GM23338 (cell line): ENCODE data around the gene CRYL1. TPM values are rescaled to one million over a fixed set of nuclear protein-coding genes. Genes with fewer than 3 reads are reported as not detected.

Source experiments
- ATAC-seq: fragments of 200-7000 bp; cut with Tn5 transposase; 3 replicates; pipeline ENCODE4 v1.9.1; 2020
- DNase-seq: peaks from one replicate; pipeline ENCODE4 v3.0.0-alpha.2; 2015; ENCODE audit warnings: low spot score
- H2AFZ ChIP-seq: fragments of 200-600 bp; sonication (generic); 2 replicates; pipeline ENCODE4 v1.8.0; 2016; ENCODE audit warnings: antibody characterized with exemption, mild to moderate bottlenecking, moderate library complexity
- H3F3A ChIP-seq: fragments of 200-600 bp; sonication (generic); replicated peaks from 2 replicates; pipeline ENCODE4 v1.8.0; 2017; ENCODE audit warnings: antibody characterized with exemption, mixed run types, low read depth
- H3K27ac ChIP-seq: fragments of 200-600 bp; sonication (generic); 2 replicates; pipeline ENCODE4 v1.6.1; 2016; ENCODE audit warnings: low read depth
- H3K27me3 ChIP-seq: fragments of 200-600 bp; sonication (generic); 2 replicates; pipeline ENCODE4 v1.8.0; 2016; ENCODE audit warnings: mild to moderate bottlenecking, mixed run types, moderate library complexity; ENCODE audit not compliant: insufficient read depth
- H3K36me3 ChIP-seq: fragments of 200-600 bp; sonication (generic); 2 replicates; pipeline ENCODE4 v1.8.0; 2016; ENCODE audit warnings: mild to moderate bottlenecking; ENCODE audit not compliant: insufficient read depth
- H3K4me1 ChIP-seq: fragments of 200-600 bp; sonication (generic); 2 replicates; pipeline ENCODE4 v1.8.0; 2016; ENCODE audit warnings: mild to moderate bottlenecking, moderate library complexity; ENCODE audit not compliant: insufficient read depth
- H3K4me2 ChIP-seq: fragments of 200-600 bp; sonication (generic); 2 replicates; pipeline ENCODE4 v1.7.1; 2017; ENCODE audit warnings: mixed run types
- H3K4me3 ChIP-seq: fragments of 200-600 bp; sonication (generic); 2 replicates; pipeline ENCODE4 v1.6.1; 2016; ENCODE audit warnings: mixed run types
- H3K79me2 ChIP-seq: fragments of 200-600 bp; sonication (generic); replicated peaks from 2 replicates; pipeline ENCODE4 v1.8.0; 2017; ENCODE audit warnings: mild to moderate bottlenecking; ENCODE audit not compliant: insufficient read depth
- H3K9me2 ChIP-seq: fragments of 200-600 bp; sonication (generic); 2 replicates; pipeline ENCODE4 v1.8.0; 2017; ENCODE audit not compliant: insufficient read depth
- H4K20me1 ChIP-seq: fragments of 200-600 bp; sonication (generic); replicated peaks from 2 replicates; pipeline ENCODE4 v1.8.0; 2017; ENCODE audit warnings: mild to moderate bottlenecking; ENCODE audit not compliant: insufficient read depth
- H3K27ac Mint-ChIP-seq: 2 replicates; pipeline ENCODE4 v1.8.0; 2020; ENCODE audit warnings: inconsistent platforms, mild to moderate bottlenecking, moderate library complexity, mixed read lengths
- H3K27me3 Mint-ChIP-seq: 3 replicates; pipeline ENCODE4 v1.8.0; 2022; ENCODE audit warnings: low read depth, mild to moderate bottlenecking, moderate library complexity, mixed read lengths, inconsistent platforms; ENCODE audit not compliant: insufficient read depth, poor library complexity
- H3K36me3 Mint-ChIP-seq: 3 replicates; pipeline ENCODE4 v1.8.0; 2021; ENCODE audit warnings: low read depth, mild to moderate bottlenecking, inconsistent platforms, moderate library complexity, mixed read lengths
- H3K4me1 Mint-ChIP-seq: 3 replicates; pipeline ENCODE4 v1.8.0; 2020; ENCODE audit warnings: mild to moderate bottlenecking, inconsistent platforms, mixed read lengths
- H3K4me3 Mint-ChIP-seq: 3 replicates; pipeline ENCODE4 v1.8.0; 2021; ENCODE audit warnings: moderate library complexity, mild to moderate bottlenecking, inconsistent platforms, mixed read lengths
- H3K9me3 Mint-ChIP-seq: 3 replicates; pipeline ENCODE4 v1.8.0; 2020; ENCODE audit warnings: moderate library complexity, mild to moderate bottlenecking, inconsistent platforms, mixed read lengths
- CREB1 ChIP-seq: fragments of 250-450 bp; sonication (Bioruptor Pico); IDR thresholded peaks from 2 replicates; pipeline ENCODE4 v1.5.0; 2020; ENCODE audit warnings: low read depth, mild to moderate bottlenecking, moderate library complexity
- CTCF ChIP-seq, 2 experiments: fragments of 200-600 bp in 1 of 2; sonication (generic) in 1 of 2; conservative IDR thresholded peaks; 2 replicates each; pipeline versions ENCODE4 v1.5.1 to v1.6.1; 2016 to 2017; ENCODE audit warnings: antibody characterized with exemption in 2 of 2, low read depth in 2 of 2, mild to moderate bottlenecking in 2 of 2, moderate library complexity in 1 of 2
- EZH2 ChIP-seq: fragments of 200-600 bp; sonication (generic); IDR thresholded peaks from one replicate; pipeline ENCODE4 v1.8.0; 2017; ENCODE audit warnings: antibody characterized with exemption, mild to moderate bottlenecking, low read depth; ENCODE audit not compliant: unreplicated experiment
- JUNB ChIP-seq: IDR thresholded peaks from one replicate; pipeline ENCODE4 v1.6.1; 2016; ENCODE audit warnings: antibody characterized with exemption; ENCODE audit not compliant: unreplicated experiment
- NANOG ChIP-seq: IDR thresholded peaks from 2 replicates; pipeline ENCODE4 v1.6.1; 2016; ENCODE audit warnings: antibody characterized with exemption, borderline replicate concordance
- POLR2AphosphoS5 ChIP-seq: IDR thresholded peaks from 2 replicates; pipeline ENCODE4 v1.6.1; 2016; ENCODE audit warnings: antibody characterized with exemption, low read depth
- STAT1 ChIP-seq: IDR thresholded peaks from one replicate; pipeline ENCODE4 v1.6.1; 2016; ENCODE audit warnings: antibody characterized with exemption; ENCODE audit not compliant: unreplicated experiment
- ZNF114 ChIP-seq: fragments of 250-450 bp; sonication (Bioruptor Pico); IDR thresholded peaks from 2 replicates; pipeline ENCODE4 v1.5.0; 2020; ENCODE audit warnings: mild to moderate bottlenecking, moderate library complexity
- ZNF462 ChIP-seq: fragments of 250-450 bp; sonication (Bioruptor Pico); IDR thresholded peaks from 2 replicates; pipeline ENCODE4 v1.5.0; 2020; ENCODE audit warnings: mild to moderate bottlenecking, moderate library complexity
- polyA plus RNA-seq: library from polyadenylated mRNA; unstranded; fragments of >200 nt; fragmentation: Nextera tagmentation; extraction: Ambion mirVana; gene quantifications from 2 replicates; pipeline ENCODE4 v1.2.1, GENCODE V29; 2016
- total RNA-seq: library from RNA; depleted of rRNA; stranded (reverse); fragments of >200 nt; shearing (Covaris generic); gene quantifications from 2 replicates; pipeline ENCODE4 v1.2.3, GENCODE V29; 2014
- TF ChIP-seq, protein P1 (sequence below): IDR thresholded peaks from 2 replicates; pipeline ENCODE4 v1.6.1; 2016; ENCODE audit warnings: antibody characterized with exemption
- TF ChIP-seq, protein P2 (sequence below): IDR thresholded peaks from one replicate; pipeline ENCODE4 v1.6.1; 2018; ENCODE audit warnings: antibody characterized with exemption; ENCODE audit not compliant: unreplicated experiment

Gene CRYL1
- total and polyA plus RNA-seq, 2 experiments from 2014 or later = 2.2 to 2.6 TPM

DNA sequence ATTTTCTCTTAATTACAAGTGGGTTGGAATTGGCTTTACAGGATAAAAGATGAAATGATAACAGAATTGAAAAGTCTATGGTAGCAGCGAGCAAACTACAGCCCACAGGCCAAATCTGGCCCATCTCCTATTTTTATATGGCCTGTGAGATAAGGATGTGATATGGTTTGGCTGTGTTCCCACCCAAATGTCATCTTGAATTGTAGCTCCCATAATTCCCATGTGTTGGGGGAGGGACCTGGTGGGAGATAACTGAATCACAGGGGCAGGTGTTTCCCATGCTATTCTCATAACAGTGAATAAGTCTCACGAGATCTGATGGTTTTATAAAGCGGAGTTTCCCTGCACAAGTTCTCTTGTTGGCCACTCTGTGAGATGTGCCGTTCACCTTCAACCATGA is 19.0 kb downstream of the CRYL1 start:
- Histone ChIP-seq H2AFZ (no peak overlapping the region), H3K4me1 (no peaks in the 10 kb centered on the region; the same call in 1 of the 2 replicates), H3K4me3 (no peak overlapping the region), H3K4me2 (no peak overlapping the region), H3K27ac (no peak overlapping the region), H3K27me3 (no peaks in the 10 kb centered on the region), H3K9me2 (no peaks in the 10 kb centered on the region; the same call in 1 of the 2 replicates), H3K36me3 (no peaks in the 10 kb centered on the region), H4K20me1 (no peaks in the 10 kb centered on the region; the same call in 1 of the 2 replicates), H3F3A (no peaks in the 10 kb centered on the region), H3K79me2 (no peaks in the 10 kb centered on the region)
- Mint-ChIP-seq H3K4me3 (no peak overlapping the region), H3K36me3 (no peaks in the 10 kb centered on the region; the same call in 2 of the 3 replicates), H3K27me3 (peaks cover 3% of the 10 kb centered on the region), H3K9me3 (no peaks in the 10 kb centered on the region; the same call in 1 of the 3 replicates), H3K4me1 (peaks cover 12% of the 10 kb centered on the region), H3K27ac (no peak overlapping the region)
- ATAC-seq (no peak), DNase-seq (no peak)
- TF ChIP-seq ZNF114 (CRISPR knock-in tag) (no peak), CTCF (conservative IDR thresholded peaks at IDR 0.05; ENCODE audit: low read depth in 2 of 2) (no peak), NANOG (no peak), EZH2 (no peak), STAT1 (no peak), ZNF462 (CRISPR knock-in tag) (no peak), CREB1 (no peak), JUNB (no peak), POLR2AphosphoS5 (no peak)
- TF ChIP-seq, protein P1, sequence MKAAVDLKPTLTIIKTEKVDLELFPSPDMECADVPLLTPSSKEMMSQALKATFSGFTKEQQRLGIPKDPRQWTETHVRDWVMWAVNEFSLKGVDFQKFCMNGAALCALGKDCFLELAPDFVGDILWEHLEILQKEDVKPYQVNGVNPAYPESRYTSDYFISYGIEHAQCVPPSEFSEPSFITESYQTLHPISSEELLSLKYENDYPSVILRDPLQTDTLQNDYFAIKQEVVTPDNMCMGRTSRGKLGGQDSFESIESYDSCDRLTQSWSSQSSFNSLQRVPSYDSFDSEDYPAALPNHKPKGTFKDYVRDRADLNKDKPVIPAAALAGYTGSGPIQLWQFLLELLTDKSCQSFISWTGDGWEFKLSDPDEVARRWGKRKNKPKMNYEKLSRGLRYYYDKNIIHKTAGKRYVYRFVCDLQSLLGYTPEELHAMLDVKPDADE = no peak
- TF ChIP-seq, protein P2, sequence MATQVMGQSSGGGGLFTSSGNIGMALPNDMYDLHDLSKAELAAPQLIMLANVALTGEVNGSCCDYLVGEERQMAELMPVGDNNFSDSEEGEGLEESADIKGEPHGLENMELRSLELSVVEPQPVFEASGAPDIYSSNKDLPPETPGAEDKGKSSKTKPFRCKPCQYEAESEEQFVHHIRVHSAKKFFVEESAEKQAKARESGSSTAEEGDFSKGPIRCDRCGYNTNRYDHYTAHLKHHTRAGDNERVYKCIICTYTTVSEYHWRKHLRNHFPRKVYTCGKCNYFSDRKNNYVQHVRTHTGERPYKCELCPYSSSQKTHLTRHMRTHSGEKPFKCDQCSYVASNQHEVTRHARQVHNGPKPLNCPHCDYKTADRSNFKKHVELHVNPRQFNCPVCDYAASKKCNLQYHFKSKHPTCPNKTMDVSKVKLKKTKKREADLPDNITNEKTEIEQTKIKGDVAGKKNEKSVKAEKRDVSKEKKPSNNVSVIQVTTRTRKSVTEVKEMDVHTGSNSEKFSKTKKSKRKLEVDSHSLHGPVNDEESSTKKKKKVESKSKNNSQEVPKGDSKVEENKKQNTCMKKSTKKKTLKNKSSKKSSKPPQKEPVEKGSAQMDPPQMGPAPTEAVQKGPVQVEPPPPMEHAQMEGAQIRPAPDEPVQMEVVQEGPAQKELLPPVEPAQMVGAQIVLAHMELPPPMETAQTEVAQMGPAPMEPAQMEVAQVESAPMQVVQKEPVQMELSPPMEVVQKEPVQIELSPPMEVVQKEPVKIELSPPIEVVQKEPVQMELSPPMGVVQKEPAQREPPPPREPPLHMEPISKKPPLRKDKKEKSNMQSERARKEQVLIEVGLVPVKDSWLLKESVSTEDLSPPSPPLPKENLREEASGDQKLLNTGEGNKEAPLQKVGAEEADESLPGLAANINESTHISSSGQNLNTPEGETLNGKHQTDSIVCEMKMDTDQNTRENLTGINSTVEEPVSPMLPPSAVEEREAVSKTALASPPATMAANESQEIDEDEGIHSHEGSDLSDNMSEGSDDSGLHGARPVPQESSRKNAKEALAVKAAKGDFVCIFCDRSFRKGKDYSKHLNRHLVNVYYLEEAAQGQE = no peak
